HepG2 (cell line): ENCODE data around the gene FGA. TPM values are rescaled to one million over a fixed set of nuclear protein-coding genes. Genes with fewer than 3 reads are reported as not detected.
A peak's percentile ranks its signal among the peaks of the same experiment; 100 is the strongest.

ENCODE experiments used
- EEA1 ChIP-seq: sonication (generic); formaldehyde crosslinking; IDR thresholded peaks from 2 replicates; pipeline ENCODE4 v1.5.1; 2020; ENCODE audit warnings: mild to moderate bottlenecking, missing genetic modification reagents, borderline replicate concordance
- FOXA1 ChIP-seq, 2 experiments: fragments of 450-650 bp in 1 of 2; sonication (generic) in 1 of 2; formaldehyde crosslinking in 1 of 2; IDR thresholded peaks; 2 replicates each; pipeline versions ENCODE4 v1.4.0 to v1.6.1; 2016 to 2020; ENCODE audit warnings: missing genetic modification reagents in 1 of 2
- GTF2F1 ChIP-seq: fragments of 150-350 bp; IDR thresholded peaks from 2 replicates; pipeline ENCODE4 v1.6.1; 2014; ENCODE audit warnings: low read length
- HOXA3 ChIP-seq: sonication (generic); formaldehyde crosslinking; IDR thresholded peaks from 2 replicates; pipeline ENCODE4 v1.5.0; 2020; ENCODE audit warnings: missing genetic modification reagents
- ISX ChIP-seq: sonication (generic); formaldehyde crosslinking; conservative IDR thresholded peaks from 2 replicates; pipeline ENCODE4 v1.5.0; 2020; ENCODE audit warnings: missing genetic modification reagents
- MTA1 ChIP-seq: sonication (generic); formaldehyde crosslinking; IDR thresholded peaks from 2 replicates; pipeline ENCODE4 v1.4.0; 2020; ENCODE audit warnings: missing genetic modification reagents, mild to moderate bottlenecking, borderline replicate concordance
- NFE2 ChIP-seq: sonication (generic); formaldehyde crosslinking; IDR thresholded peaks from 2 replicates; pipeline ENCODE4 v1.4.0; 2020; ENCODE audit warnings: missing genetic modification reagents
- PHF8 ChIP-seq: sonication (generic); formaldehyde crosslinking; IDR thresholded peaks from 2 replicates; pipeline ENCODE4 v1.5.0; 2020; ENCODE audit warnings: missing genetic modification reagents
- PITX1 ChIP-seq: sonication (generic); formaldehyde crosslinking; IDR thresholded peaks from 2 replicates; pipeline ENCODE4 v1.5.1; 2020; ENCODE audit warnings: mild to moderate bottlenecking, missing genetic modification reagents
- POLR2G ChIP-seq: fragments of 200-400 bp; formaldehyde crosslinking; IDR thresholded peaks from 2 replicates; pipeline ENCODE4 v1.6.1; 2018; ENCODE audit warnings: mild to moderate bottlenecking, low read depth, low read length, moderate library complexity
- RFX5 ChIP-seq: IDR thresholded peaks from 2 replicates; pipeline ENCODE4 v1.6.1; 2011; ENCODE audit warnings: low read depth, low read length, improper control_type of control experiment
- RFXANK ChIP-seq: IDR thresholded peaks from 2 replicates; pipeline ENCODE4 v1.6.1; 2016
- SRF ChIP-seq: IDR thresholded peaks from 2 replicates; pipeline ENCODE4 v1.6.1; 2011; ENCODE audit warnings: mild to moderate bottlenecking, low read depth, low read length, moderate library complexity
- TBX2 ChIP-seq: sonication (generic); formaldehyde crosslinking; IDR thresholded peaks from 2 replicates; pipeline ENCODE4 v1.5.0; 2020; ENCODE audit warnings: missing genetic modification reagents, mild to moderate bottlenecking, borderline replicate concordance
- ZBTB3 ChIP-seq: sonication (generic); formaldehyde crosslinking; IDR thresholded peaks from 2 replicates; pipeline ENCODE4 v1.4.0; 2020; ENCODE audit warnings: low read depth, mild to moderate bottlenecking, moderate library complexity, missing genetic modification reagents, borderline replicate concordance
- ZBTB38 ChIP-seq: sonication (generic); formaldehyde crosslinking; IDR thresholded peaks from 2 replicates; pipeline ENCODE4 v1.5.1; 2020; ENCODE audit warnings: mild to moderate bottlenecking, missing genetic modification reagents
- ZFP82 ChIP-seq: sonication (generic); formaldehyde crosslinking; IDR thresholded peaks from 2 replicates; pipeline ENCODE4 v1.5.1; 2020; ENCODE audit warnings: mild to moderate bottlenecking, missing genetic modification reagents, borderline replicate concordance
- ZKSCAN8 ChIP-seq: IDR thresholded peaks from 2 replicates; pipeline ENCODE4 v1.6.1; 2016; ENCODE audit warnings: borderline replicate concordance, missing genetic modification reagents, missing compliant biosample characterization
- ZNF10 ChIP-seq: sonication (generic); formaldehyde crosslinking; IDR thresholded peaks from 2 replicates; pipeline ENCODE4 v1.4.0; 2020; ENCODE audit warnings: mild to moderate bottlenecking, low read depth, missing genetic modification reagents, borderline replicate concordance
- ZNF230 ChIP-seq: sonication (generic); formaldehyde crosslinking; IDR thresholded peaks from 2 replicates; pipeline ENCODE4 v1.4.0; 2020; ENCODE audit warnings: mild to moderate bottlenecking, missing genetic modification reagents
- ZNF235 ChIP-seq: sonication (generic); formaldehyde crosslinking; IDR thresholded peaks from 2 replicates; pipeline ENCODE4 v1.8.1; 2023; ENCODE audit warnings: mild to moderate bottlenecking, missing genetic modification reagents, borderline replicate concordance
- ZNF337 ChIP-seq: sonication (generic); formaldehyde crosslinking; IDR thresholded peaks from 2 replicates; pipeline ENCODE4 v1.5.1; 2020; ENCODE audit warnings: missing genetic modification reagents, low read depth, mild to moderate bottlenecking, borderline replicate concordance
- ZNF569 ChIP-seq: sonication (generic); formaldehyde crosslinking; IDR thresholded peaks from 2 replicates; pipeline ENCODE4 v1.5.0; 2020; ENCODE audit warnings: mild to moderate bottlenecking, missing genetic modification reagents, moderate library complexity, borderline replicate concordance
- ZNF570 ChIP-seq: sonication (generic); formaldehyde crosslinking; IDR thresholded peaks from 2 replicates; pipeline ENCODE4 v1.4.0; 2020; ENCODE audit warnings: mild to moderate bottlenecking, missing genetic modification reagents, borderline replicate concordance
- ZNF614 ChIP-seq: IDR thresholded peaks from 2 replicates; pipeline ENCODE4 v1.6.1; 2018; ENCODE audit warnings: missing biosample characterization, missing genetic modification reagents, inconsistent platforms, borderline replicate concordance
- polyA plus RNA-seq, 8 experiments: library from polyadenylated mRNA; depleted of rRNA in 3 of 8; stranded (reverse) in 7 of 8; unstranded in 1 of 8; fragments of >200 nt; fragmentation: Illumina TruSeq in 4 of 8; extraction: Trizol in 4 of 8; gene quantifications; 2 replicates each; pipeline versions ENCODE4 v1.2.1 to v1.2.3, GENCODE V29; 2011 to 2016; ENCODE audit warnings: low read depth in 4 of 8, missing spikeins in 1 of 8, mixed read lengths in 1 of 8; ENCODE audit not compliant: insufficient read depth in 1 of 8
- total RNA-seq, 5 experiments: library from RNA; depleted of rRNA; stranded (reverse); fragments of >200 nt; fragmentation: Illumina TruSeq; extraction: Trizol; gene quantifications; 2 replicates each; pipeline ENCODE4 v1.2.3, GENCODE V29; 2016; ENCODE audit warnings: low read depth in 1 of 5
- TF ChIP-seq, protein P1 (sequence below): sonication (generic); formaldehyde crosslinking; IDR thresholded peaks from 2 replicates; pipeline ENCODE4 v1.8.1; 2022; ENCODE audit warnings: mild to moderate bottlenecking, missing genetic modification reagents
- TF ChIP-seq, protein P2 (sequence below): sonication (generic); formaldehyde crosslinking; IDR thresholded peaks from 2 replicates; pipeline ENCODE4 v1.4.0; 2020; ENCODE audit warnings: missing genetic modification reagents

FGA gene
- total and polyA plus RNA-seq, 2 of the 13 experiments (the other 11 are each of a cell fraction or from before 2014, with no cell fraction given), result 640 to 1,523 TPM

DNA sequence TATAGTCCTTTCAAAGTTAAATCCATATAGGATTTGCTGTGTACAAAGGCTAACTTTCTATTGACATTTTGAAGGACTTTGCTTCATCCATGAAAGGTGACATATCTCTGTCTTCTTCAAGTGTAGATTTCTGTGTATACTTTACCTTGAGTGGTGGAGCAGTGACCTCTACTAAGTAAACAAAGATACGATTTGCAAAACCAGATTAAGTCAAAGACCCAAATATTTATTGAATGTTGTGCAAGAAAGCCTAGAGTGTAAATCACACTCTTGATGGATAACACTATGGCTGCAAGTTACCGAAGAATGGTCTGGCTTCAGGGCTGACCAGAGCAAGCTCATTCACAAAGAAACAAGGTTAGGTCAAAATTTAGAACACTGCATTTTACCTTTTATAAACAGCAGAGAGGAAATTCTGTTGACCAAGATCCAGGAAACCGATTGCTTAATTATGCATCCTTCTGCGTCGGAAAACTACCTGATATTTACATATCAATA, 27.3 kb upstream of the FGA start (continued):
- TF ChIP-seq PITX1 (CRISPR knock-in tag), result peak; percentile 100
- no peak for TF ChIP-seq ZFP82 (CRISPR knock-in tag)
- 0 out of 2 replicates have a peak, but pooled peaks have one; percentile 13 for TF ChIP-seq RFX5
- TF ChIP-seq, protein P1, sequence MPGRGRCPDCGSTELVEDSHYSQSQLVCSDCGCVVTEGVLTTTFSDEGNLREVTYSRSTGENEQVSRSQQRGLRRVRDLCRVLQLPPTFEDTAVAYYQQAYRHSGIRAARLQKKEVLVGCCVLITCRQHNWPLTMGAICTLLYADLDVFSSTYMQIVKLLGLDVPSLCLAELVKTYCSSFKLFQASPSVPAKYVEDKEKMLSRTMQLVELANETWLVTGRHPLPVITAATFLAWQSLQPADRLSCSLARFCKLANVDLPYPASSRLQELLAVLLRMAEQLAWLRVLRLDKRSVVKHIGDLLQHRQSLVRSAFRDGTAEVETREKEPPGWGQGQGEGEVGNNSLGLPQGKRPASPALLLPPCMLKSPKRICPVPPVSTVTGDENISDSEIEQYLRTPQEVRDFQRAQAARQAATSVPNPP (CRISPR knock-in tag), result peak; percentile 84; the same call in 1 of the 2 replicates
- 0 out of 2 replicates have a peak, but pooled peaks have one; percentile 52 for TF ChIP-seq PHF8
- no peak for TF ChIP-seq ZNF10 (CRISPR knock-in tag)
- TF ChIP-seq GTF2F1, result no peak
- TF ChIP-seq RFXANK (CRISPR knock-in tag), result peak; percentile 47; the same call in 1 of the 2 replicates
- TF ChIP-seq ISX (CRISPR knock-in tag), result no peak
- no peak for TF ChIP-seq SRF
- no peak; the same call in 1 of the 2 replicates for TF ChIP-seq ZNF569 (CRISPR knock-in tag)
- no peak for TF ChIP-seq ZNF230 (CRISPR knock-in tag)
- TF ChIP-seq ZBTB38 (CRISPR knock-in tag), result no peak
- no peak for TF ChIP-seq POLR2G
- no peak for TF ChIP-seq NFE2 (CRISPR knock-in tag)
- TF ChIP-seq ZBTB3 (CRISPR knock-in tag), result peak; percentile 85
- TF ChIP-seq MTA1 (CRISPR knock-in tag), result no peak
- TF ChIP-seq, protein P2, sequence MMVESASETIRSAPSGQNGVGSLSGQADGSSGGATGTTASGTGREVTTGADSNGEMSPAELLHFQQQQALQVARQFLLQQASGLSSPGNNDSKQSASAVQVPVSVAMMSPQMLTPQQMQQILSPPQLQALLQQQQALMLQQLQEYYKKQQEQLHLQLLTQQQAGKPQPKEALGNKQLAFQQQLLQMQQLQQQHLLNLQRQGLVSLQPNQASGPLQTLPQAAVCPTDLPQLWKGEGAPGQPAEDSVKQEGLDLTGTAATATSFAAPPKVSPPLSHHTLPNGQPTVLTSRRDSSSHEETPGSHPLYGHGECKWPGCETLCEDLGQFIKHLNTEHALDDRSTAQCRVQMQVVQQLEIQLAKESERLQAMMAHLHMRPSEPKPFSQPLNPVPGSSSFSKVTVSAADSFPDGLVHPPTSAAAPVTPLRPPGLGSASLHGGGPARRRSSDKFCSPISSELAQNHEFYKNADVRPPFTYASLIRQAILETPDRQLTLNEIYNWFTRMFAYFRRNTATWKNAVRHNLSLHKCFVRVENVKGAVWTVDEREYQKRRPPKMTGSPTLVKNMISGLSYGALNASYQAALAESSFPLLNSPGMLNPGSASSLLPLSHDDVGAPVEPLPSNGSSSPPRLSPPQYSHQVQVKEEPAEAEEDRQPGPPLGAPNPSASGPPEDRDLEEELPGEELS (CRISPR knock-in tag), result peak; percentile 99
- 0 out of 2 replicates have a peak, but pooled peaks have one; percentile 77 for TF ChIP-seq ZNF614 (CRISPR knock-in tag)
- TF ChIP-seq ZNF570 (CRISPR knock-in tag), result no peak
- peak; percentile 72 for TF ChIP-seq HOXA3 (CRISPR knock-in tag)
- peak; percentile 99 for TF ChIP-seq TBX2 (CRISPR knock-in tag)
- TF ChIP-seq FOXA1 (IDR thresholded peaks at IDR 0.05), result peak; percentile 100
- TF ChIP-seq FOXA1 (CRISPR knock-in tag; IDR thresholded peaks at IDR 0.05), result peak; percentile 100
- no peak for TF ChIP-seq ZNF235 (CRISPR knock-in tag)
- no peak for TF ChIP-seq EEA1
- TF ChIP-seq ZNF337 (CRISPR knock-in tag), result no peak
- TF ChIP-seq ZKSCAN8 (CRISPR knock-in tag), result peak; percentile 96
